Upper lobe of left lung (tissue), 6 donors: ENCODE measurements around the gene PDIA6. TPM values are rescaled to one million over a fixed set of nuclear protein-coding genes. Genes with fewer than 3 reads are reported as not detected.

Experiments used
- ATAC-seq, 2 donors: fragments of 200-7000 bp; cut with Tn5 transposase; one replicate each; pipeline ENCODE4 v1.9.1; 2022; ENCODE audit warnings: mild to moderate bottlenecking in 2 of 2, moderate library complexity in 2 of 2; ENCODE audit not compliant: low FRiP score in 2 of 2
- DNase-seq, 2 donors: peaks; one replicate each; pipeline ENCODE4 v3.0.0-alpha.2; 2019 to 2020
- H3K27ac ChIP-seq, 4 donors: fragments of 200-600 bp; sonication (generic); one replicate each; pipeline ENCODE4 v1.5.1; 2016 to 2019
- H3K27me3 ChIP-seq, 4 donors: fragments of 200-600 bp; sonication (generic); one replicate each; pipeline ENCODE4 v1.5.1; 2017 to 2019
- H3K36me3 ChIP-seq, 4 donors: fragments of 200-600 bp; sonication (generic); one replicate each; pipeline ENCODE4 v1.5.1; 2016 to 2019
- H3K4me1 ChIP-seq, 4 donors: fragments of 200-600 bp; sonication (generic); one replicate each; pipeline ENCODE4 v1.5.1; 2018 to 2019
- H3K4me3 ChIP-seq, 4 donors: fragments of 200-600 bp; sonication (generic); one replicate each; pipeline ENCODE4 v1.5.1; 2017 to 2019; ENCODE audit warnings: mild to moderate bottlenecking in 2 of 4, moderate library complexity in 1 of 4
- H3K9me3 ChIP-seq, 4 donors: fragments of 200-600 bp; sonication (generic); one replicate each; pipeline ENCODE4 v1.5.1; 2018 to 2019
- CTCF ChIP-seq, 6 experiments: fragments of 450-650 bp in 4 of 6; fragments of 200-600 bp in 2 of 6; sonication (generic) in 2 of 6; IDR thresholded peaks; one replicate each; pipeline ENCODE4 v1.5.1; 2016 to 2019; ENCODE audit warnings: antibody characterized with exemption in 6 of 6
- EP300 ChIP-seq, 4 donors: sonication (generic); formaldehyde crosslinking; IDR thresholded peaks; one replicate each; pipeline ENCODE4 v1.5.1; 2017; ENCODE audit warnings: antibody characterized with exemption in 4 of 4, control low read depth in 2 of 4
- POLR2A ChIP-seq, 4 donors: fragments of 450-650 bp; IDR thresholded peaks; one replicate each; pipeline ENCODE4 v1.5.1; 2016 to 2017; ENCODE audit warnings: antibody characterized with exemption in 4 of 4, mild to moderate bottlenecking in 2 of 4
- POLR2AphosphoS5 ChIP-seq, 2 donors: sonication (generic); formaldehyde crosslinking; IDR thresholded peaks; one replicate each; pipeline ENCODE4 v1.5.1; 2017; ENCODE audit warnings: antibody characterized with exemption in 2 of 2
- WGBS, 2 donors: methylation state at CpG; one replicate each; pipeline ENCODE4 v1.1.5; 2017 to 2018; 5-methylcytosine and 5-hydroxymethylcytosine counted together
- total RNA-seq, 6 donors: library from RNA; depleted of rRNA in 4 of 6; stranded (reverse); fragments of >200 nt in 4 of 6; gene quantifications; one replicate each; pipeline versions ENCODE4 v1.1.0 to v1.2.1, GENCODE V29; 2016 to 2021
- donor health status: DM: no; HTN: no; CAD: no; lungs with moderate emphysema.
- donor health status: DM: no; HTN: yes; CAD: no; lungs with severe emphysema.

PDIA6 gene
- total RNA-seq, 6 donors from 2014 or later: 32.5 to 209 (median 122) TPM

- TF ChIP-seq POLR2AphosphoS5 (IDR thresholded peaks at IDR 0.05): no peak
- no peak for TF ChIP-seq POLR2A (IDR thresholded peaks at IDR 0.05)
- Histone ChIP-seq H3K4me3 (no peak overlapping the region), H3K27me3 (no peaks in the 10 kb centered on the region), H3K9me3 (no peaks in the 10 kb centered on the region), H3K4me1 (peaks cover 0 to 12% (median 0%) of the 10 kb centered on the region in 4 donors), H3K27ac (no peak overlapping the region), H3K36me3 (peaks cover 16 to 96% (median 74%) of the 10 kb centered on the region in 4 donors)
- 84 to 100% methylated on average over 1 of the region's 1 CpG for WGBS, 2 donors
- ATAC-seq (no peak), DNase-seq (no peak)
Observed at GRCh38 chr2:10793816-10794215, 18.8 kb downstream of the PDIA6 start.

GRCh38 chr2:10792660-10793400, 19.8 kb downstream of the PDIA6 start:
- TF ChIP-seq POLR2A (IDR thresholded peaks at IDR 0.05): no peak
- TF ChIP-seq POLR2AphosphoS5 (IDR thresholded peaks at IDR 0.05): no peak
- DNase-seq (no peak), ATAC-seq (no peak)
- Histone ChIP-seq H3K4me1 (peaks cover 0 to 12% (median 0%) of the 10 kb centered on the region in 4 donors), H3K4me3 (no peak overlapping the region), H3K36me3 (peaks cover 20 to 99% (median 79%) of the 10 kb centered on the region in 4 donors), H3K27ac (no peak overlapping the region), H3K27me3 (no peaks in the 10 kb centered on the region), H3K9me3 (no peaks in the 10 kb centered on the region)
- 90 to 96% methylated on average over 17 of the region's 17 CpGs for WGBS, 2 donors

- Histone ChIP-seq H3K4me3 (no peak overlapping the region), H3K27ac (no peak overlapping the region), H3K27me3 (no peaks in the 10 kb centered on the region), H3K4me1 (peaks cover 0 to 13% (median 0%) of the 10 kb centered on the region in 4 donors), H3K36me3 (peaks cover 19 to 99% (median 81%) of the 10 kb centered on the region in 4 donors), H3K9me3 (no peaks in the 10 kb centered on the region)
- DNase-seq (no peak), ATAC-seq (no peak)
- TF ChIP-seq POLR2AphosphoS5 (IDR thresholded peaks at IDR 0.05): no peak
- no peak for TF ChIP-seq CTCF (IDR thresholded peaks at IDR 0.05)
- TF ChIP-seq POLR2A (IDR thresholded peaks at IDR 0.05): no peak
- WGBS, 2 donors: 69 to 73% methylated on average over 2 of the region's 2 CpGs
Observed at GRCh38 chr2:10792001-10792634, 20.5 kb downstream of the PDIA6 start.

- TF ChIP-seq POLR2A (IDR thresholded peaks at IDR 0.05) (no peak), EP300 (IDR thresholded peaks at IDR 0.05) (no peak), POLR2AphosphoS5 (IDR thresholded peaks at IDR 0.05) (no peak), CTCF (IDR thresholded peaks at IDR 0.05) (no peak)
- Histone ChIP-seq H3K36me3 (peaks cover 12 to 99% (median 82%) of the 10 kb centered on the region in 4 donors), H3K4me1 (peaks cover 0 to 18% (median 4%) of the 10 kb centered on the region in 4 donors), H3K9me3 (no peaks in the 10 kb centered on the region), H3K4me3 (no peak overlapping the region), H3K27ac (peak overlapping the region; percentile 13 to 59 (median 32)), H3K27me3 (no peaks in the 10 kb centered on the region)
- DNase-seq: no peak
- WGBS, 2 donors: 53 to 87% methylated on average over 6 of the region's 6 CpGs
- no peak for ATAC-seq
Observed at GRCh38 chr2:10790228-10790973, 22.2 kb downstream of the PDIA6 start.

GRCh38 chr2:10788855-10789254, 23.7 kb downstream of the PDIA6 start:
- ATAC-seq (no peak), DNase-seq (no peak)
- peaks cover 16 to 100% (median 81%) of the 10 kb centered on the region in 4 donors for H3K36me3 ChIP-seq
- H3K9me3 ChIP-seq: no peaks in the 10 kb centered on the region
- WGBS, 2 donors: 73 to 86% methylated on average over 8 of the region's 8 CpGs
- no peaks in the 10 kb centered on the region for H3K27me3 ChIP-seq
- TF ChIP-seq POLR2A (IDR thresholded peaks at IDR 0.05): no peak
- H3K4me3 ChIP-seq: no peak overlapping the region
- peaks cover 0 to 18% (median 7%) of the 10 kb centered on the region in 4 donors for H3K4me1 ChIP-seq
- no peak overlapping the region for H3K27ac ChIP-seq
